ENCODE results near the gene GARIN1A. TPM values are rescaled to one million over a fixed set of nuclear protein-coding genes. Genes with fewer than 3 reads are reported as not detected.

The GARIN1A gene
- total RNA-seq, 2 donors from 2014 or later: 0.39 to 0.63 TPM

DNA sequence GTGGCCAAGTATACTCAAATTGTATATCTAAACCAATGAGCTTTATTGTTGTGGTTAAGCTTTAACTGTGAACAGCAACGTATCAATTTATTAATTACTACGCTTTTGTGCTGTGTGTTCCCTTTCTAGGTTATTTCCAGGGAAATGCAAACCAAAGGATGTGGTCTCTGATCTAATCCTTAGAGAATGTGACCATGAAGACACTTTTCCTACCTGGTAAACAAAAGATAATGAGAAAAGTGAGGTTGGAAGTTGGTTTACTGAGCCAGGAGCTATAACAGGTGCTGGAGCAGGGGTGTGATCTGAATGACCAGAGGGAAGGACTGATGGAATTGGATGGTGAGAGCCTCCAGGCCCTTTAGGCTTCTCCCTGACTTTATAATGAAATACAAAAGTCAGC, 41.7 kb downstream of the GARIN1A start:
- no peak for DNase-seq (ENCODE audit: low spot score)
- no peak overlapping the region for H3K27ac ChIP-seq
- H3K9me3 ChIP-seq: no peaks in the 10 kb centered on the region
- H3K36me3 ChIP-seq: no peaks in the 10 kb centered on the region
- no peaks in the 10 kb centered on the region for H3K4me1 ChIP-seq
- no peaks in the 10 kb centered on the region for H3K27me3 ChIP-seq
- TF ChIP-seq CTCF (IDR thresholded peaks at IDR 0.05): no peak
- H3K4me3 ChIP-seq: no peak overlapping the region

- H3K36me3 ChIP-seq: no peaks in the 10 kb centered on the region
- no peak for DNase-seq (ENCODE audit: low spot score)
Observed at GRCh38 chr7:128714701-128715495, 42.8 kb downstream of the GARIN1A start.

DNA sequence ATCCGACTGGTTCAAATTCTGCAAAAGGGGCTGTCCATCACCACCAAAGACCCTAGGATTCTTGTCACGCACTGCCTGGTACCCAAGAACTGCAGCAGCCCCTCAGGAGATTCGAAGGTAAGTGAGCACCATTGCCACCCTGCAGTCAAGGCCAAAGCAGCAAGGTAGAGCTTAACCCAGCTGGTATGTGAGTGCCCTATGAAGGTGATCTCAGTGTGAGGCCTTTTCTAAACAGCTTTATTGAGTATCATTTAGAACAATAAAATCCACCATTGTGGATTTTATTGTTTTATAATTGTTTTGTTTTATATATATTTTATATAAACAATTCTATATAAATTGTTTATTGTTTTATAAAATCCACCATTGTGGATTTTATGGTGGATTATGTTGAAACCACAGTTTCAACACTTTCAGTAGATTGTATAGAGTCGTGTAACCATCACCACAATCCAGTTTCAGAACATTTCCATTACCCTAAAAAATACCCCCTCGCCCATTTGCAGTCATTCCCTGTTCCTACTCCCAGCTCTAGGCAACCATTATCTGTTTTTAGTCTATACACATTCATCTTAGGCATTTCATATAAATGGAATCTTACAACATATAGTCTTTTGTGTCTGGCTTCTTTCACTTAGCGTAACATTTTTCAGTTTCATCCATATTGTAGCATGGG, 47.0 kb downstream of the GARIN1A start:
- H3K36me3 ChIP-seq: no peaks in the 10 kb centered on the region
- DNase-seq (ENCODE audit: low spot score): no peak
- H3K4me3 ChIP-seq: no peak overlapping the region
- H3K27me3 ChIP-seq: no peaks in the 10 kb centered on the region
- TF ChIP-seq CTCF (IDR thresholded peaks at IDR 0.05): no peak
- no peaks in the 10 kb centered on the region for H3K4me1 ChIP-seq
- no peak overlapping the region for H3K27ac ChIP-seq
- no peaks in the 10 kb centered on the region for H3K9me3 ChIP-seq

More at GRCh38 chr7:128714701-128715495, 42.8 kb downstream of the GARIN1A start:
- Histone ChIP-seq H3K9me3 (no peaks in the 10 kb centered on the region), H3K4me1 (no peaks in the 10 kb centered on the region), H3K4me3 (no peak overlapping the region), H3K27me3 (no peaks in the 10 kb centered on the region), H3K27ac (no peak overlapping the region)
- TF ChIP-seq CTCF (IDR thresholded peaks at IDR 0.05): no peak

DNA sequence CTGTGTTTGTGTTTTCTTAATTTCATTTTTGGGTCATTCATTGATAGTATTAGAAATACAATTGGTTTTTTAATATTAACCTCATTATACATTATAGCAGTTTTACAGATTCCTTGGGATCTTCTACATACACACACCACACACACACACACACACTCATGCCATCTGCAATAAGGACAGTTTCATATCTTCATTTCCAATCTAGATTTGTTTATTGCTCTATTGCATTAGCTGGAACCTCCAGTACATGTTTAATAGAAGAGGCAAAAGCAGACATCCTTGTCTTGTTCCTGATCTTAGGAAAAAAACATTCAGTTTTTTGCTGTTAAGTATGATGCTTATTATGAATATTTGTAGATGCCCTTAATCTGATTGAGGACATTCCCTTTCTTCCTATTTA, 49.3 kb downstream of the GARIN1A start:
- Histone ChIP-seq H3K36me3 (no peaks in the 10 kb centered on the region), H3K27me3 (no peaks in the 10 kb centered on the region), H3K4me1 (no peaks in the 10 kb centered on the region), H3K27ac (no peak overlapping the region), H3K9me3 (no peaks in the 10 kb centered on the region), H3K4me3 (no peak overlapping the region)
- no peak for DNase-seq (ENCODE audit: low spot score)
- TF ChIP-seq CTCF (IDR thresholded peaks at IDR 0.05): no peak

Other genes with a start within 250 kb of the GARIN1A start
- 1 to 10 TPM; 4.2 to 7.4 TPM for gene HILPDA, start 216.4 kb upstream of the GARIN1A start, total RNA-seq
- gene METTL2B, start 195.5 kb upstream of the GARIN1A start, total RNA-seq: 10 to 100 TPM; 13.3 to 14.4 TPM
- 100 to 1,000 TPM; 190 to 286 TPM for gene CALU, start 67.1 kb downstream of the GARIN1A start, total RNA-seq
- gene OPN1SW, start 103.5 kb downstream of the GARIN1A start, total RNA-seq: not detected
- 1 to 10 TPM; 2.6 to 8.5 TPM for gene CCDC136, start 119.7 kb downstream of the GARIN1A start, total RNA-seq
- 100 to 1,000 TPM; 215 to 646 TPM for gene FLNC, start 158.1 kb downstream of the GARIN1A start, total RNA-seq
- gene ATP6V1F, start 190.6 kb downstream of the GARIN1A start, total RNA-seq: 100 to 1,000 TPM; 121 TPM
- gene KCP, start 238.4 kb downstream of the GARIN1A start, total RNA-seq: not detected